ENCODE measurements around the gene ANKRD39.

GRCh38 chr2:96807127-96807471 is 50.7 kb downstream of the ANKRD39 start:
- TF ChIP-seq CTCF (IDR thresholded peaks at IDR 0.05): no peak
- no peak for TF ChIP-seq POLR2A (IDR thresholded peaks at IDR 0.05)

Data from adrenal gland (tissue), 5 donors.